ENCODE data around the gene PAX3.
A peak's percentile ranks its signal among the peaks of the same experiment; 100 is the strongest.

The PAX3 gene

GRCh38 chr2:222318712-222319585 is 20.2 kb upstream of the PAX3 start:
- TF ChIP-seq, protein P1, sequence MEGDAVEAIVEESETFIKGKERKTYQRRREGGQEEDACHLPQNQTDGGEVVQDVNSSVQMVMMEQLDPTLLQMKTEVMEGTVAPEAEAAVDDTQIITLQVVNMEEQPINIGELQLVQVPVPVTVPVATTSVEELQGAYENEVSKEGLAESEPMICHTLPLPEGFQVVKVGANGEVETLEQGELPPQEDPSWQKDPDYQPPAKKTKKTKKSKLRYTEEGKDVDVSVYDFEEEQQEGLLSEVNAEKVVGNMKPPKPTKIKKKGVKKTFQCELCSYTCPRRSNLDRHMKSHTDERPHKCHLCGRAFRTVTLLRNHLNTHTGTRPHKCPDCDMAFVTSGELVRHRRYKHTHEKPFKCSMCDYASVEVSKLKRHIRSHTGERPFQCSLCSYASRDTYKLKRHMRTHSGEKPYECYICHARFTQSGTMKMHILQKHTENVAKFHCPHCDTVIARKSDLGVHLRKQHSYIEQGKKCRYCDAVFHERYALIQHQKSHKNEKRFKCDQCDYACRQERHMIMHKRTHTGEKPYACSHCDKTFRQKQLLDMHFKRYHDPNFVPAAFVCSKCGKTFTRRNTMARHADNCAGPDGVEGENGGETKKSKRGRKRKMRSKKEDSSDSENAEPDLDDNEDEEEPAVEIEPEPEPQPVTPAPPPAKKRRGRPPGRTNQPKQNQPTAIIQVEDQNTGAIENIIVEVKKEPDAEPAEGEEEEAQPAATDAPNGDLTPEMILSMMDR (IDR thresholded peaks at IDR 0.05; ENCODE audit: insufficient read depth, low read length, poor library complexity, severe bottlenecking) = peak; percentile 46
- no peak for TF ChIP-seq EZH2phosphoT487 (conservative IDR thresholded peaks at IDR 0.05; ENCODE audit: low read length)
- Histone ChIP-seq H3K79me2 (ENCODE audit: insufficient read depth, low read length) (no peaks in the 10 kb centered on the region), H3K9me2 (replicated peaks; ENCODE audit: insufficient read depth, low read length) (no peaks in the 10 kb centered on the region), H3K4me2 (ENCODE audit: low read depth, low read length, poor library complexity, severe bottlenecking) (peak overlapping the region; percentile 74), H3K27me3 (ENCODE audit: low read length) (no peaks in the 10 kb centered on the region), H3K27ac (ENCODE audit: low read depth, low read length) (peak overlapping the region; percentile 38; the same call in 1 of the 2 replicates), H3F3A (ENCODE audit: insufficient read depth) (no peaks in the 10 kb centered on the region), H3K36me3 (ENCODE audit: low read length) (no peaks in the 10 kb centered on the region), H2AFZ (ENCODE audit: low read depth, low read length, severe bottlenecking) (peak overlapping the region; percentile 100), H3K9ac (ENCODE audit: low read length) (peak overlapping the region; percentile 54), H4K20me1 (ENCODE audit: low read depth, low read length) (no peaks in the 10 kb centered on the region), H3K4me3 (ENCODE audit: insufficient read depth, low read length, poor library complexity, severe bottlenecking) (peak overlapping the region; percentile 73), H3K9me3 (ENCODE audit: insufficient read depth, low read length) (no peaks in the 10 kb centered on the region)

GRCh38 chr2:222318026-222318711 is 19.4 kb upstream of the PAX3 start:
- Histone ChIP-seq H3K36me3 (ENCODE audit: low read length) (no peaks in the 10 kb centered on the region), H3K27me3 (ENCODE audit: low read length) (no peaks in the 10 kb centered on the region), H3F3A (ENCODE audit: insufficient read depth) (no peaks in the 10 kb centered on the region), H3K9ac (ENCODE audit: low read length) (peak overlapping the region; percentile 54), H2AFZ (ENCODE audit: low read depth, low read length, severe bottlenecking) (peak overlapping the region; percentile 100), H3K79me2 (ENCODE audit: insufficient read depth, low read length) (no peaks in the 10 kb centered on the region), H4K20me1 (ENCODE audit: low read depth, low read length) (no peaks in the 10 kb centered on the region), H3K4me2 (ENCODE audit: low read depth, low read length, poor library complexity, severe bottlenecking) (peak overlapping the region; percentile 74), H3K9me3 (ENCODE audit: insufficient read depth, low read length) (no peaks in the 10 kb centered on the region), H3K27ac (ENCODE audit: low read depth, low read length) (no peak overlapping the region), H3K4me3 (ENCODE audit: insufficient read depth, low read length, poor library complexity, severe bottlenecking) (peak overlapping the region; percentile 73), H3K9me2 (replicated peaks; ENCODE audit: insufficient read depth, low read length) (no peaks in the 10 kb centered on the region)
- TF ChIP-seq, protein P1 (IDR thresholded peaks at IDR 0.05; ENCODE audit: insufficient read depth, low read length, poor library complexity, severe bottlenecking) = peak; percentile 54
- no peak for TF ChIP-seq EZH2phosphoT487 (conservative IDR thresholded peaks at IDR 0.05; ENCODE audit: low read length)

GRCh38 chr2:222315443-222316121 is 16.8 kb upstream of the PAX3 start:
- Histone ChIP-seq H3K4me3 (ENCODE audit: insufficient read depth, low read length, poor library complexity, severe bottlenecking) (no peak overlapping the region), H3K9me3 (ENCODE audit: insufficient read depth, low read length) (no peaks in the 10 kb centered on the region), H3K27ac (ENCODE audit: low read depth, low read length) (no peak overlapping the region), H3K79me2 (ENCODE audit: insufficient read depth, low read length) (no peaks in the 10 kb centered on the region), H4K20me1 (ENCODE audit: low read depth, low read length) (no peaks in the 10 kb centered on the region), H3K9ac (ENCODE audit: low read length) (no peak overlapping the region), H2AFZ (ENCODE audit: low read depth, low read length, severe bottlenecking) (no peak overlapping the region), H3K27me3 (ENCODE audit: low read length) (no peaks in the 10 kb centered on the region), H3K9me2 (replicated peaks; ENCODE audit: insufficient read depth, low read length) (no peaks in the 10 kb centered on the region), H3K36me3 (ENCODE audit: low read length) (no peaks in the 10 kb centered on the region), H3K4me2 (ENCODE audit: low read depth, low read length, poor library complexity, severe bottlenecking) (no peak overlapping the region), H3F3A (ENCODE audit: insufficient read depth) (no peaks in the 10 kb centered on the region)
- no peak for TF ChIP-seq EZH2phosphoT487 (conservative IDR thresholded peaks at IDR 0.05; ENCODE audit: low read length)
- TF ChIP-seq, protein P1 (IDR thresholded peaks at IDR 0.05; ENCODE audit: insufficient read depth, low read length, poor library complexity, severe bottlenecking) = peak; percentile 36
